Subcutaneous adipose tissue (tissue), 4 donors: ENCODE results near the gene SYNGR3. TPM values are rescaled to one million over a fixed set of nuclear protein-coding genes. Genes with fewer than 3 reads are reported as not detected.

Experiments used
- CTCF ChIP-seq: fragments of 450-650 bp; IDR thresholded peaks from one replicate; pipeline ENCODE4 v1.5.1; 2016; ENCODE audit warnings: low read depth, mild to moderate bottlenecking, control low read depth, antibody characterized with exemption, moderate library complexity
- total RNA-seq, 4 donors: library from RNA; depleted of rRNA; stranded (reverse); fragments of >200 nt; gene quantifications; one replicate each; pipeline ENCODE4 v1.1.0, GENCODE V29; 2016

Gene SYNGR3
- total RNA-seq, 4 donors from 2014 or later: not detected

- TF ChIP-seq CTCF: no peak
Measured at GRCh38 chr16:1944612-1945199, 45.1 kb upstream of the SYNGR3 start.

GRCh38 chr16:1945559-1946391 lies 44.0 kb upstream of the SYNGR3 start:
- TF ChIP-seq CTCF: no peak

GRCh38 chr16:1946495-1947368 lies 43.0 kb upstream of the SYNGR3 start:
- TF ChIP-seq CTCF: no peak

GRCh38 chr16:1947369-1947670 lies 42.5 kb upstream of the SYNGR3 start:
- no peak for TF ChIP-seq CTCF

- no peak for TF ChIP-seq CTCF
Measured at GRCh38 chr16:1949507-1949906, 40.3 kb upstream of the SYNGR3 start.

- TF ChIP-seq CTCF: no peak
Measured at GRCh38 chr16:1950047-1950446, 39.7 kb upstream of the SYNGR3 start.

GRCh38 chr16:1950559-1950958 lies 39.2 kb upstream of the SYNGR3 start:
- TF ChIP-seq CTCF: no peak
